OCI-LY1 (cell line): ENCODE measurements around the gene CNNM3.

Experiments
- H2AFZ ChIP-seq: fragments of 200-600 bp; sonication (generic), shearing (Covaris generic); 2 replicates; pipeline ENCODE4 v1.6.0; 2014; ENCODE audit warnings: antibody characterized with exemption, mild to moderate bottlenecking, low read length
- H3F3A ChIP-seq: fragments of 200-600 bp; sonication (generic), shearing (Covaris generic); 2 replicates; pipeline ENCODE4 v1.6.0; 2014; ENCODE audit warnings: mild to moderate bottlenecking, antibody characterized with exemption, low read length, moderate library complexity; ENCODE audit not compliant: insufficient read depth
- H3K27ac ChIP-seq: fragments of 200-600 bp; sonication (generic); 2 replicates; pipeline ENCODE4 v1.5.1; 2014; ENCODE audit warnings: low read length, mixed run types, mild to moderate bottlenecking, low read depth; ENCODE audit not compliant: poor library complexity, severe bottlenecking
- H3K27me3 ChIP-seq: fragments of 200-600 bp; sonication (generic); 2 replicates; pipeline ENCODE4 v1.6.0; 2014; ENCODE audit warnings: antibody characterized with exemption, mild to moderate bottlenecking, low read length, moderate library complexity; ENCODE audit not compliant: insufficient read depth
- H3K36me3 ChIP-seq: fragments of 200-600 bp; sonication (generic); 2 replicates; pipeline ENCODE4 v1.6.1; 2014; ENCODE audit warnings: mild to moderate bottlenecking, antibody characterized with exemption, low read length, moderate library complexity, mixed read lengths; ENCODE audit not compliant: insufficient read depth
- H3K4me1 ChIP-seq: fragments of 200-600 bp; sonication (generic); 2 replicates; pipeline ENCODE4 v1.5.1; 2014; ENCODE audit warnings: mild to moderate bottlenecking, low read length, moderate library complexity; ENCODE audit not compliant: insufficient read depth, severe bottlenecking
- H3K4me2 ChIP-seq: fragments of 200-600 bp; sonication (generic), shearing (Covaris generic); 2 replicates; pipeline ENCODE4 v1.6.1; 2014; ENCODE audit warnings: low read length
- H3K4me3 ChIP-seq: fragments of 200-600 bp; sonication (generic); 2 replicates; pipeline ENCODE4 v1.5.1; 2014; ENCODE audit warnings: low read length, low read depth, mild to moderate bottlenecking, mixed read lengths; ENCODE audit not compliant: poor library complexity, severe bottlenecking
- H3K79me2 ChIP-seq: fragments of 200-600 bp; shearing (Covaris generic); 2 replicates; pipeline ENCODE4 v1.6.1; 2016; ENCODE audit warnings: mixed run types, low read length, mixed read lengths; ENCODE audit not compliant: insufficient read depth
- H3K9ac ChIP-seq: fragments of 200-600 bp; sonication (generic), shearing (Covaris generic); 2 replicates; pipeline ENCODE4 v1.6.1; 2014; ENCODE audit warnings: mild to moderate bottlenecking, low read length, mixed read lengths
- H3K9me2 ChIP-seq: fragments of 200-600 bp; sonication (generic), shearing (Covaris generic); 2 replicates; pipeline ENCODE4 v1.6.1; 2014; ENCODE audit warnings: low read depth, mild to moderate bottlenecking, low read length, mixed read lengths
- H3K9me3 ChIP-seq: fragments of 200-600 bp; shearing (Covaris generic); 2 replicates; pipeline ENCODE4 v1.6.1; 2014; ENCODE audit warnings: low read length, mixed read lengths
- H4K20me1 ChIP-seq: fragments of 200-600 bp; sonication (generic), shearing (Covaris generic); 2 replicates; pipeline ENCODE4 v1.6.0; 2016; ENCODE audit warnings: mild to moderate bottlenecking, low read length; ENCODE audit not compliant: insufficient read depth
- CTCF ChIP-seq: fragments of 200-600 bp; sonication (generic), shearing (Covaris generic); IDR thresholded peaks from 2 replicates; pipeline ENCODE4 v1.5.1; 2017; ENCODE audit warnings: mild to moderate bottlenecking, antibody characterized with exemption, low read length, moderate library complexity, mixed read lengths
- EZH2 ChIP-seq: fragments of 200-600 bp; sonication (generic), shearing (Covaris generic); IDR thresholded peaks from 2 replicates; pipeline ENCODE4 v1.8.0; 2017; ENCODE audit warnings: borderline replicate concordance, mixed run types, mild to moderate bottlenecking, antibody characterized with exemption, low read length, moderate library complexity, mixed read lengths

CNNM3 gene

GRCh38 chr2:96869822-96870625 is 54.0 kb downstream of the CNNM3 start, which contains the start of gene SEMA4C:
Gene SEMA4C (minus strand): TSS chr2:96870080. CDS start chr2:96867886, 2,194 bp downstream.
- H3K4me2 ChIP-seq = peak within 1 kb of the TSS; percentile 64
- H2AFZ ChIP-seq = no peak within 1 kb of the TSS
- H3K27me3 ChIP-seq = 0 out of 2 replicates have a peak, but pooled peaks cover 21% of the 10 kb centered on the region
- no peaks in the 10 kb centered on the region for H3F3A ChIP-seq
- H3K27ac ChIP-seq = no peak within 1 kb of the TSS
- no peaks in the 10 kb centered on the region for H4K20me1 ChIP-seq
- H3K79me2 ChIP-seq = no peaks in the 10 kb centered on the region
- peaks cover 30% of the 10 kb centered on the region for H3K4me1 ChIP-seq
- H3K4me3 ChIP-seq = peak within 1 kb of the TSS; percentile 45
- no peak within 1 kb of the TSS for H3K9ac ChIP-seq
- H3K9me3 ChIP-seq = no peaks in the 10 kb centered on the region
- no peaks in the 10 kb centered on the region for H3K9me2 ChIP-seq
- TF ChIP-seq CTCF (no peak), EZH2 (no peak)
- H3K36me3 ChIP-seq = no peaks in the 10 kb centered on the region

- TF ChIP-seq EZH2 (no peak), CTCF (no peak)
- Histone ChIP-seq H3F3A (no peaks in the 10 kb centered on the region), H3K4me2 (no peak overlapping the region), H3K9me3 (no peaks in the 10 kb centered on the region), H3K9ac (no peak overlapping the region), H3K4me3 (no peak overlapping the region), H2AFZ (no peak overlapping the region), H3K9me2 (no peaks in the 10 kb centered on the region), H4K20me1 (no peaks in the 10 kb centered on the region), H3K79me2 (no peaks in the 10 kb centered on the region), H3K27ac (no peak overlapping the region), H3K27me3 (0 out of 2 replicates have a peak, but pooled peaks cover 22% of the 10 kb centered on the region), H3K4me1 (peaks cover 30% of the 10 kb centered on the region), H3K36me3 (no peaks in the 10 kb centered on the region)
Observed at GRCh38 chr2:96870626-96871255, 54.7 kb downstream of the CNNM3 start.

GRCh38 chr2:96872591-96873349 is 56.7 kb downstream of the CNNM3 start:
- Histone ChIP-seq H3K4me3 (no peak overlapping the region), H2AFZ (no peak overlapping the region), H3K4me1 (peaks cover 14% of the 10 kb centered on the region), H3K9me2 (no peaks in the 10 kb centered on the region), H3K9me3 (no peaks in the 10 kb centered on the region), H3F3A (no peaks in the 10 kb centered on the region), H3K27ac (no peak overlapping the region), H3K27me3 (peaks cover 18% of the 10 kb centered on the region; the same call in 1 of the 2 replicates), H4K20me1 (no peaks in the 10 kb centered on the region), H3K36me3 (no peaks in the 10 kb centered on the region), H3K9ac (no peak overlapping the region), H3K4me2 (no peak overlapping the region), H3K79me2 (no peaks in the 10 kb centered on the region)
- TF ChIP-seq EZH2 = no peak
- no peak for TF ChIP-seq CTCF
